HepG2 (cell line): ENCODE measurements around the gene OGFR. TPM values are rescaled to one million over a fixed set of nuclear protein-coding genes. Genes with fewer than 3 reads are reported as not detected.

ENCODE experiments used
- CBX5 ChIP-seq: sonication (generic); formaldehyde crosslinking; IDR thresholded peaks from 2 replicates; pipeline ENCODE4 v1.4.0; 2020; ENCODE audit warnings: missing genetic modification reagents, borderline replicate concordance
- CHD4 ChIP-seq: fragments of 200-600 bp; sonication (generic); IDR thresholded peaks from 2 replicates; pipeline ENCODE4 v1.7.0; 2017; ENCODE audit warnings: mild to moderate bottlenecking, low read length, borderline replicate concordance
- DNMT1 ChIP-seq: sonication (generic); formaldehyde crosslinking; IDR thresholded peaks from 2 replicates; pipeline ENCODE4 v1.5.1; 2020; ENCODE audit warnings: mild to moderate bottlenecking, missing genetic modification reagents
- DPF2 ChIP-seq: sonication (generic); formaldehyde crosslinking; IDR thresholded peaks from 2 replicates; pipeline ENCODE4 v1.4.0; 2020; ENCODE audit warnings: mild to moderate bottlenecking, low read depth, missing genetic modification reagents, borderline replicate concordance
- ELF1 ChIP-seq: sonication (generic); formaldehyde crosslinking; IDR thresholded peaks from 2 replicates; pipeline ENCODE4 v1.4.0; 2020; ENCODE audit warnings: missing genetic modification reagents
- ISX ChIP-seq: sonication (generic); formaldehyde crosslinking; conservative IDR thresholded peaks from 2 replicates; pipeline ENCODE4 v1.5.0; 2020; ENCODE audit warnings: missing genetic modification reagents
- KAT7 ChIP-seq: IDR thresholded peaks from 2 replicates; pipeline ENCODE4 v1.6.1; 2018; ENCODE audit warnings: borderline replicate concordance, missing compliant biosample characterization
- KDM2A ChIP-seq: sonication (generic); formaldehyde crosslinking; IDR thresholded peaks from 2 replicates; pipeline ENCODE4 v1.4.0; 2020; ENCODE audit warnings: low read depth, missing genetic modification reagents, borderline replicate concordance
- MIER2 ChIP-seq: IDR thresholded peaks from 2 replicates; pipeline ENCODE4 v1.6.1; 2016; ENCODE audit warnings: missing biosample characterization, missing genetic modification reagents
- NFIC ChIP-seq: IDR thresholded peaks from 2 replicates; pipeline ENCODE4 v1.6.1; 2012; ENCODE audit warnings: mild to moderate bottlenecking, low read length, inconsistent platforms
- SP5 ChIP-seq: IDR thresholded peaks from 2 replicates; pipeline ENCODE4 v1.6.1; 2016; ENCODE audit warnings: low read depth, borderline replicate concordance
- ZFY ChIP-seq: sonication (generic); formaldehyde crosslinking; IDR thresholded peaks from 2 replicates; pipeline ENCODE4 v1.4.0; 2020; ENCODE audit warnings: missing genetic modification reagents
- ZFYVE20 ChIP-seq: sonication (generic); formaldehyde crosslinking; IDR thresholded peaks from 2 replicates; pipeline ENCODE4 v1.8.0; 2023; ENCODE audit warnings: low read depth, mild to moderate bottlenecking, moderate library complexity, missing genetic modification reagents, borderline replicate concordance
- ZNF333 ChIP-seq: sonication (generic); formaldehyde crosslinking; IDR thresholded peaks from 2 replicates; pipeline ENCODE4 v1.4.0; 2020; ENCODE audit warnings: mild to moderate bottlenecking, missing genetic modification reagents, borderline replicate concordance
- ZNF530 ChIP-seq: sonication (generic); formaldehyde crosslinking; IDR thresholded peaks from 2 replicates; pipeline ENCODE4 v1.5.0; 2020; ENCODE audit warnings: low read depth, mild to moderate bottlenecking, missing genetic modification reagents
- polyA plus RNA-seq, 8 experiments: library from polyadenylated mRNA; depleted of rRNA in 3 of 8; stranded (reverse) in 7 of 8; unstranded in 1 of 8; fragments of >200 nt; fragmentation: Illumina TruSeq in 4 of 8; extraction: Trizol in 4 of 8; gene quantifications; 2 replicates each; pipeline versions ENCODE4 v1.2.1 to v1.2.3, GENCODE V29; 2011 to 2016; ENCODE audit warnings: low read depth in 4 of 8, missing spikeins in 1 of 8, mixed read lengths in 1 of 8; ENCODE audit not compliant: insufficient read depth in 1 of 8
- total RNA-seq, 5 experiments: library from RNA; depleted of rRNA; stranded (reverse); fragments of >200 nt; fragmentation: Illumina TruSeq; extraction: Trizol; gene quantifications; 2 replicates each; pipeline ENCODE4 v1.2.3, GENCODE V29; 2016; ENCODE audit warnings: low read depth in 1 of 5
- TF ChIP-seq, protein P1 (sequence below): sonication (generic); formaldehyde crosslinking; IDR thresholded peaks from 2 replicates; pipeline ENCODE4 v1.5.1; 2020; ENCODE audit warnings: mild to moderate bottlenecking, missing genetic modification reagents
- TF ChIP-seq, protein P2 (sequence below): IDR thresholded peaks from 2 replicates; pipeline ENCODE4 v1.6.1; 2012; ENCODE audit warnings: low read length, improper control_type of control experiment
- TF ChIP-seq, protein P3 (sequence below): sonication (generic); formaldehyde crosslinking; IDR thresholded peaks from 2 replicates; pipeline ENCODE4 v1.4.0; 2020; ENCODE audit warnings: missing genetic modification reagents

Gene OGFR
- total and polyA plus RNA-seq, 2 of the 13 experiments (the other 11 are each of a cell fraction or from before 2014, with no cell fraction given), result 47.7 to 81.8 TPM

- TF ChIP-seq, protein P1, sequence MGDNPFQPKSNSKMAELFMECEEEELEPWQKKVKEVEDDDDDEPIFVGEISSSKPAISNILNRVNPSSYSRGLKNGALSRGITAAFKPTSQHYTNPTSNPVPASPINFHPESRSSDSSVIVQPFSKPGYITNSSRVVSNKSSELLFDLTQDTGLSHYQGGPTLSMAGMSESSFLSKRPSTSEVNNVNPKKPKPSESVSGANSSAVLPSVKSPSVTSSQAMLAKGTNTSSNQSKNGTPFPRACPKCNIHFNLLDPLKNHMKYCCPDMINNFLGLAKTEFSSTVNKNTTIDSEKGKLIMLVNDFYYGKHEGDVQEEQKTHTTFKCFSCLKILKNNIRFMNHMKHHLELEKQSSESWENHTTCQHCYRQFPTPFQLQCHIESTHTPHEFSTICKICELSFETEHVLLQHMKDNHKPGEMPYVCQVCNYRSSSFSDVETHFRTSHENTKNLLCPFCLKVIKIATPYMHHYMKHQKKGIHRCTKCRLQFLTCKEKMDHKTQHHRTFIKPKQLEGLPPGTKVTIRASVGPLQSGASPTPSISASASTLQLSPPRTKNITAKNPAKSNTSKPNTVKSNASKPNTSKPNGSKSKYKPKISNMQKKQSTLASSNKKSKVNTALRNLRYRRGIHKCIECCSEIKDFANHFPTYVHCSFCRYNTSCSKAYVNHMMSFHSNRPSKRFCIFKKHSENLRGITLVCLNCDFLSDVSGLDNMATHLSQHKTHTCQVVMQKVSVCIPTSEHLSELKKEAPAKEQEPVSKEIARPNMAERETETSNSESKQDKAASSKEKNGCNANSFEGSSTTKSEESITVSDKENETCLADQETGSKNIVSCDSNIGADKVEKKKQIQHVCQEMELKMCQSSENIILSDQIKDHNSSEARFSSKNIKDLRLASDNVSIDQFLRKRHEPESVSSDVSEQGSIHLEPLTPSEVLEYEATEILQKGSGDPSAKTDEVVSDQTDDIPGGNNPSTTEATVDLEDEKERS (CRISPR knock-in tag), result no peak
- TF ChIP-seq NFIC (no peak), KAT7 (CRISPR knock-in tag) (peak; percentile 91), ISX (CRISPR knock-in tag) (peak; percentile 89; the same call in 1 of the 2 replicates), ZFY (CRISPR knock-in tag) (peak; percentile 95), KDM2A (CRISPR knock-in tag) (peak; percentile 84), DPF2 (CRISPR knock-in tag) (peak; percentile 71), CBX5 (CRISPR knock-in tag) (0 out of 2 replicates have a peak, but pooled peaks have one; percentile 47), DNMT1 (CRISPR knock-in tag) (0 out of 2 replicates have a peak, but pooled peaks have one; percentile 58), MIER2 (CRISPR knock-in tag) (0 out of 2 replicates have a peak, but pooled peaks have one; percentile 9), SP5 (CRISPR knock-in tag) (peak; percentile 92), ZNF333 (CRISPR knock-in tag) (peak; percentile 49; the same call in 1 of the 2 replicates), ZFYVE20 (no peak; the same call in 1 of the 2 replicates), CHD4 (peak; percentile 79; the same call in 1 of the 2 replicates), ZNF530 (no peak), ELF1 (CRISPR knock-in tag) (peak; percentile 62)
- TF ChIP-seq, protein P2, sequence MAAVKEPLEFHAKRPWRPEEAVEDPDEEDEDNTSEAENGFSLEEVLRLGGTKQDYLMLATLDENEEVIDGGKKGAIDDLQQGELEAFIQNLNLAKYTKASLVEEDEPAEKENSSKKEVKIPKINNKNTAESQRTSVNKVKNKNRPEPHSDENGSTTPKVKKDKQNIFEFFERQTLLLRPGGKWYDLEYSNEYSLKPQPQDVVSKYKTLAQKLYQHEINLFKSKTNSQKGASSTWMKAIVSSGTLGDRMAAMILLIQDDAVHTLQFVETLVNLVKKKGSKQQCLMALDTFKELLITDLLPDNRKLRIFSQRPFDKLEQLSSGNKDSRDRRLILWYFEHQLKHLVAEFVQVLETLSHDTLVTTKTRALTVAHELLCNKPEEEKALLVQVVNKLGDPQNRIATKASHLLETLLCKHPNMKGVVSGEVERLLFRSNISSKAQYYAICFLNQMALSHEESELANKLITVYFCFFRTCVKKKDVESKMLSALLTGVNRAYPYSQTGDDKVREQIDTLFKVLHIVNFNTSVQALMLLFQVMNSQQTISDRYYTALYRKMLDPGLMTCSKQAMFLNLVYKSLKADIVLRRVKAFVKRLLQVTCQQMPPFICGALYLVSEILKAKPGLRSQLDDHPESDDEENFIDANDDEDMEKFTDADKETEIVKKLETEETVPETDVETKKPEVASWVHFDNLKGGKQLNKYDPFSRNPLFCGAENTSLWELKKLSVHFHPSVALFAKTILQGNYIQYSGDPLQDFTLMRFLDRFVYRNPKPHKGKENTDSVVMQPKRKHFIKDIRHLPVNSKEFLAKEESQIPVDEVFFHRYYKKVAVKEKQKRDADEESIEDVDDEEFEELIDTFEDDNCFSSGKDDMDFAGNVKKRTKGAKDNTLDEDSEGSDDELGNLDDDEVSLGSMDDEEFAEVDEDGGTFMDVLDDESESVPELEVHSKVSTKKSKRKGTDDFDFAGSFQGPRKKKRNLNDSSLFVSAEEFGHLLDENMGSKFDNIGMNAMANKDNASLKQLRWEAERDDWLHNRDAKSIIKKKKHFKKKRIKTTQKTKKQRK, result no peak
- TF ChIP-seq, protein P3, sequence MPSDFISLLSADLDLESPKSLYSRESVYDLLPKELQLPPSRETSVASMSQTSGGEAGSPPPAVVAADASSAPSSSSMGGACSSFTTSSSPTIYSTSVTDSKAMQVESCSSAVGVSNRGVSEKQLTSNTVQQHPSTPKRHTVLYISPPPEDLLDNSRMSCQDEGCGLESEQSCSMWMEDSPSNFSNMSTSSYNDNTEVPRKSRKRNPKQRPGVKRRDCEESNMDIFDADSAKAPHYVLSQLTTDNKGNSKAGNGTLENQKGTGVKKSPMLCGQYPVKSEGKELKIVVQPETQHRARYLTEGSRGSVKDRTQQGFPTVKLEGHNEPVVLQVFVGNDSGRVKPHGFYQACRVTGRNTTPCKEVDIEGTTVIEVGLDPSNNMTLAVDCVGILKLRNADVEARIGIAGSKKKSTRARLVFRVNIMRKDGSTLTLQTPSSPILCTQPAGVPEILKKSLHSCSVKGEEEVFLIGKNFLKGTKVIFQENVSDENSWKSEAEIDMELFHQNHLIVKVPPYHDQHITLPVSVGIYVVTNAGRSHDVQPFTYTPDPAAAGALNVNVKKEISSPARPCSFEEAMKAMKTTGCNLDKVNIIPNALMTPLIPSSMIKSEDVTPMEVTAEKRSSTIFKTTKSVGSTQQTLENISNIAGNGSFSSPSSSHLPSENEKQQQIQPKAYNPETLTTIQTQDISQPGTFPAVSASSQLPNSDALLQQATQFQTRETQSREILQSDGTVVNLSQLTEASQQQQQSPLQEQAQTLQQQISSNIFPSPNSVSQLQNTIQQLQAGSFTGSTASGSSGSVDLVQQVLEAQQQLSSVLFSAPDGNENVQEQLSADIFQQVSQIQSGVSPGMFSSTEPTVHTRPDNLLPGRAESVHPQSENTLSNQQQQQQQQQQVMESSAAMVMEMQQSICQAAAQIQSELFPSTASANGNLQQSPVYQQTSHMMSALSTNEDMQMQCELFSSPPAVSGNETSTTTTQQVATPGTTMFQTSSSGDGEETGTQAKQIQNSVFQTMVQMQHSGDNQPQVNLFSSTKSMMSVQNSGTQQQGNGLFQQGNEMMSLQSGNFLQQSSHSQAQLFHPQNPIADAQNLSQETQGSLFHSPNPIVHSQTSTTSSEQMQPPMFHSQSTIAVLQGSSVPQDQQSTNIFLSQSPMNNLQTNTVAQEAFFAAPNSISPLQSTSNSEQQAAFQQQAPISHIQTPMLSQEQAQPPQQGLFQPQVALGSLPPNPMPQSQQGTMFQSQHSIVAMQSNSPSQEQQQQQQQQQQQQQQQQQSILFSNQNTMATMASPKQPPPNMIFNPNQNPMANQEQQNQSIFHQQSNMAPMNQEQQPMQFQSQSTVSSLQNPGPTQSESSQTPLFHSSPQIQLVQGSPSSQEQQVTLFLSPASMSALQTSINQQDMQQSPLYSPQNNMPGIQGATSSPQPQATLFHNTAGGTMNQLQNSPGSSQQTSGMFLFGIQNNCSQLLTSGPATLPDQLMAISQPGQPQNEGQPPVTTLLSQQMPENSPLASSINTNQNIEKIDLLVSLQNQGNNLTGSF (CRISPR knock-in tag), result peak; percentile 88
Observed at GRCh38 chr20:62805711-62806382, 1.2 kb downstream of the OGFR start (continued).
